GM12878 (cell line): ENCODE data around the gene BEST2.

Experiments
- ATF3 ChIP-seq: IDR thresholded peaks from 2 replicates; pipeline ENCODE4 v1.6.1; 2011; ENCODE audit warnings: low read depth, mild to moderate bottlenecking, low read length, moderate library complexity, borderline replicate concordance; ENCODE audit errors: extremely low read depth
- BCL3 ChIP-seq: IDR thresholded peaks from 2 replicates; pipeline ENCODE4 v1.6.1; 2011; ENCODE audit warnings: borderline replicate concordance, low read depth, mild to moderate bottlenecking, moderate library complexity, low read length; ENCODE audit not compliant: insufficient read depth, poor library complexity, severe bottlenecking
- BRCA1 ChIP-seq: IDR thresholded peaks from 2 replicates; pipeline ENCODE4 v1.6.1; 2011; ENCODE audit warnings: low read depth, low read length, improper control_type of control experiment
- CTCF ChIP-seq, 3 experiments: IDR thresholded peaks in 2 of 3; conservative IDR thresholded peaks in 1 of 3; 2 replicates each; pipeline ENCODE4 v1.5.1; 2011; ENCODE audit warnings: low read depth in 3 of 3, low read length in 3 of 3, mild to moderate bottlenecking in 3 of 3, control low read depth in 2 of 3, moderate library complexity in 2 of 3, inconsistent platforms in 1 of 3, mixed read lengths in 1 of 3; ENCODE audit not compliant: control insufficient read depth in 2 of 3, insufficient read depth in 1 of 3; ENCODE audit errors: extremely low read depth in 1 of 3
- CUX1 ChIP-seq: IDR thresholded peaks from 2 replicates; pipeline ENCODE4 v1.6.1; 2012; ENCODE audit warnings: improper control_type of control experiment, low read depth, low read length; ENCODE audit not compliant: insufficient replicate concordance
- EP300 ChIP-seq, 2 experiments: fragments of 150-350 bp in 1 of 2; IDR thresholded peaks; 2 replicates each; pipeline ENCODE4 v1.6.1; 2011 to 2012; ENCODE audit warnings: low read depth in 2 of 2, low read length in 2 of 2, borderline replicate concordance in 1 of 2, improper control_type of control experiment in 1 of 2, inconsistent platforms in 1 of 2; ENCODE audit not compliant: control insufficient read depth in 1 of 2
- EZH2 ChIP-seq: IDR thresholded peaks from 2 replicates; pipeline ENCODE4 v1.6.1; 2012; ENCODE audit warnings: low read depth, mild to moderate bottlenecking, control low read depth, inconsistent platforms, low read length, borderline replicate concordance; ENCODE audit not compliant: control insufficient read depth
- IKZF1 ChIP-seq: fragments of 450-650 bp; conservative IDR thresholded peaks from 2 replicates; pipeline ENCODE4 v1.6.1; 2017; ENCODE audit warnings: antibody characterized with exemption, mild to moderate bottlenecking
- POLR2A ChIP-seq: IDR thresholded peaks from 2 replicates; pipeline ENCODE4 v1.6.1; 2011; ENCODE audit warnings: low read depth, mild to moderate bottlenecking, low read length
- TAF1 ChIP-seq: IDR thresholded peaks from 2 replicates; pipeline ENCODE4 v1.6.1; 2011; ENCODE audit warnings: mild to moderate bottlenecking, low read depth, low read length, borderline replicate concordance
- ZNF274 ChIP-seq: IDR thresholded peaks from one replicate; pipeline ENCODE4 v1.8.0; 2011; ENCODE audit not compliant: insufficient read length, insufficient read depth
- ZNF687 ChIP-seq: fragments of 450-650 bp; IDR thresholded peaks from 2 replicates; pipeline ENCODE4 v1.6.1; 2017; ENCODE audit warnings: mild to moderate bottlenecking, moderate library complexity

GRCh38 chr19:12804051-12804450, 52.5 kb downstream of the BEST2 start:
- TF ChIP-seq CTCF (IDR thresholded peaks at IDR 0.05 in 2 of 3, conservative IDR thresholded peaks at IDR 0.05 in 1 of 3; ENCODE audit: control insufficient read depth in 2 of 3, extremely low read depth in 1 of 3, insufficient read depth in 1 of 3, low read depth in 3 of 3, low read length in 3 of 3) (no peak), CUX1 (no peak), TAF1 (no peak), ATF3 (no peak), ZNF687 (no peak), IKZF1 (no peak), POLR2A (no peak), BRCA1 (no peak), EZH2 (no peak), BCL3 (no peak), EP300 (IDR thresholded peaks at IDR 0.05; ENCODE audit: borderline replicate concordance in 1 of 2, control insufficient read depth in 1 of 2, low read depth in 2 of 2, low read length in 2 of 2) (no peak), ZNF274 (no peak)
